Upper lobe of left lung (tissue), 6 donors: Measurements from ENCODE around the gene KRTAP5-4. TPM values are rescaled to one million over a fixed set of nuclear protein-coding genes. Genes with fewer than 3 reads are reported as not detected.
"Not testable (repeated sequence)": the region's sequence is repeated elsewhere in the genome, so short reads cannot be mapped to it uniquely, and the experiment has no call there.

Experiments used
- ATAC-seq, 2 donors: fragments of 200-7000 bp; cut with Tn5 transposase; one replicate each; pipeline ENCODE4 v1.9.1; 2022; ENCODE audit warnings: mild to moderate bottlenecking in 2 of 2, moderate library complexity in 2 of 2; ENCODE audit not compliant: low FRiP score in 2 of 2
- DNase-seq, 2 donors: peaks; one replicate each; pipeline ENCODE4 v3.0.0-alpha.2; 2019 to 2020
- H3K27ac ChIP-seq, 4 donors: fragments of 200-600 bp; sonication (generic); one replicate each; pipeline ENCODE4 v1.5.1; 2016 to 2019
- H3K27me3 ChIP-seq, 4 donors: fragments of 200-600 bp; sonication (generic); one replicate each; pipeline ENCODE4 v1.5.1; 2017 to 2019
- H3K36me3 ChIP-seq, 4 donors: fragments of 200-600 bp; sonication (generic); one replicate each; pipeline ENCODE4 v1.5.1; 2016 to 2019
- H3K4me1 ChIP-seq, 4 donors: fragments of 200-600 bp; sonication (generic); one replicate each; pipeline ENCODE4 v1.5.1; 2018 to 2019
- H3K4me3 ChIP-seq, 4 donors: fragments of 200-600 bp; sonication (generic); one replicate each; pipeline ENCODE4 v1.5.1; 2017 to 2019; ENCODE audit warnings: mild to moderate bottlenecking in 2 of 4, moderate library complexity in 1 of 4
- H3K9me3 ChIP-seq, 4 donors: fragments of 200-600 bp; sonication (generic); one replicate each; pipeline ENCODE4 v1.5.1; 2018 to 2019
- EP300 ChIP-seq, 4 donors: sonication (generic); formaldehyde crosslinking; IDR thresholded peaks; one replicate each; pipeline ENCODE4 v1.5.1; 2017; ENCODE audit warnings: antibody characterized with exemption in 4 of 4, control low read depth in 2 of 4
- POLR2A ChIP-seq, 4 donors: fragments of 450-650 bp; IDR thresholded peaks; one replicate each; pipeline ENCODE4 v1.5.1; 2016 to 2017; ENCODE audit warnings: antibody characterized with exemption in 4 of 4, mild to moderate bottlenecking in 2 of 4
- POLR2AphosphoS5 ChIP-seq, 2 donors: sonication (generic); formaldehyde crosslinking; IDR thresholded peaks; one replicate each; pipeline ENCODE4 v1.5.1; 2017; ENCODE audit warnings: antibody characterized with exemption in 2 of 2
- WGBS, 2 donors: methylation state at CpG; one replicate each; pipeline ENCODE4 v1.1.5; 2017 to 2018; 5-methylcytosine and 5-hydroxymethylcytosine counted together
- total RNA-seq, 6 donors: library from RNA; depleted of rRNA in 4 of 6; stranded (reverse); fragments of >200 nt in 4 of 6; gene quantifications; one replicate each; pipeline versions ENCODE4 v1.1.0 to v1.2.1, GENCODE V29; 2016 to 2021
- TF ChIP-seq, protein P1 (sequence below), 6 experiments: fragments of 450-650 bp in 4 of 6; fragments of 200-600 bp in 2 of 6; sonication (generic) in 2 of 6; IDR thresholded peaks; one replicate each; pipeline ENCODE4 v1.5.1; 2016 to 2019; ENCODE audit warnings: antibody characterized with exemption in 6 of 6
- donor health status: DM: no; HTN: no; CAD: no; lungs with moderate emphysema.
- donor health status: DM: no; HTN: yes; CAD: no; lungs with severe emphysema.

The KRTAP5-4 gene
- total RNA-seq, 6 donors from 2014 or later = not detected

DNA sequence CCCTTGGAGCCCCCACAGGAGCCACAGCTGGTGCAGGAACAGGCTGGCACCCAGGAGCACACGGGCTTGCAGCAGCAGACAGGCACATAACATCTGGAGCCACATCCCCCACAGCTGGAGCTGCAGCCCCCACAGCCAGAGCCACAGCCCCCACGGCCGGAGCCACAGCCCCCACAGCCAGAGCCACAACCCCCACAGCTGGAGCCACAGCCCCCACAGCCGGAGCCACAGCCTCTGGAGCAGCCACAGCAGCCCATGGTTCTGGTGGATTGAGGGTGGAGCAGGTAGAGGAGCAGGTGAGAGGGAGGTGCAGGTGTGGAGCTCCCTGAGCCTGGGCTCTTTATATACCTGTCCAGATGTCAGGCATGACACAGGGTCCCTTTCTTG, 24.0 kb downstream of the KRTAP5-4 start, which contains the start of gene KRTAP5-2:
Gene KRTAP5-2 (minus strand): TSS at position 301 of the 387 bp plus-strand sequence. CDS start 44 bp downstream, at position 257.
- ATAC-seq (no peak), DNase-seq (no peak)
- Histone ChIP-seq H3K9me3 (no peaks in the 10 kb centered on the region), H3K27me3 (no peaks in the 10 kb centered on the region), H3K27ac (no peak within 1 kb of the TSS), H3K4me3 (no peak within 1 kb of the TSS), H3K4me1 (no peaks in the 10 kb centered on the region), H3K36me3 (no peaks in the 10 kb centered on the region)
- no peak for TF ChIP-seq POLR2A (IDR thresholded peaks at IDR 0.05)
- TF ChIP-seq POLR2AphosphoS5 (IDR thresholded peaks at IDR 0.05) = no peak
- TF ChIP-seq EP300 (IDR thresholded peaks at IDR 0.05) = no peak
- TF ChIP-seq, protein P1, sequence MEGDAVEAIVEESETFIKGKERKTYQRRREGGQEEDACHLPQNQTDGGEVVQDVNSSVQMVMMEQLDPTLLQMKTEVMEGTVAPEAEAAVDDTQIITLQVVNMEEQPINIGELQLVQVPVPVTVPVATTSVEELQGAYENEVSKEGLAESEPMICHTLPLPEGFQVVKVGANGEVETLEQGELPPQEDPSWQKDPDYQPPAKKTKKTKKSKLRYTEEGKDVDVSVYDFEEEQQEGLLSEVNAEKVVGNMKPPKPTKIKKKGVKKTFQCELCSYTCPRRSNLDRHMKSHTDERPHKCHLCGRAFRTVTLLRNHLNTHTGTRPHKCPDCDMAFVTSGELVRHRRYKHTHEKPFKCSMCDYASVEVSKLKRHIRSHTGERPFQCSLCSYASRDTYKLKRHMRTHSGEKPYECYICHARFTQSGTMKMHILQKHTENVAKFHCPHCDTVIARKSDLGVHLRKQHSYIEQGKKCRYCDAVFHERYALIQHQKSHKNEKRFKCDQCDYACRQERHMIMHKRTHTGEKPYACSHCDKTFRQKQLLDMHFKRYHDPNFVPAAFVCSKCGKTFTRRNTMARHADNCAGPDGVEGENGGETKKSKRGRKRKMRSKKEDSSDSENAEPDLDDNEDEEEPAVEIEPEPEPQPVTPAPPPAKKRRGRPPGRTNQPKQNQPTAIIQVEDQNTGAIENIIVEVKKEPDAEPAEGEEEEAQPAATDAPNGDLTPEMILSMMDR (IDR thresholded peaks at IDR 0.05) = no peak
- WGBS, 2 donors = no CpG with 5 or more reads among the region's 4 CpGs

- no peak for ATAC-seq
- no peak for DNase-seq
- WGBS, 2 donors = 85 to 88% methylated on average over 9 to 10 of the region's 10 CpGs
- TF ChIP-seq EP300 (IDR thresholded peaks at IDR 0.05) (no peak), POLR2A (IDR thresholded peaks at IDR 0.05) (no peak), POLR2AphosphoS5 (IDR thresholded peaks at IDR 0.05) (no peak)
- TF ChIP-seq, protein P1 (IDR thresholded peaks at IDR 0.05) = no peak
- Histone ChIP-seq H3K9me3 (no peaks in the 10 kb centered on the region), H3K27ac (no peak overlapping the region), H3K4me3 (no peak overlapping the region), H3K4me1 (no peaks in the 10 kb centered on the region), H3K27me3 (no peaks in the 10 kb centered on the region), H3K36me3 (no peaks in the 10 kb centered on the region)
Observed at GRCh38 chr11:1597331-1597993, 24.5 kb downstream of the KRTAP5-4 start.

GRCh38 chr11:1596576-1597121, 25.3 kb downstream of the KRTAP5-4 start:
- H3K9me3 ChIP-seq, H3K36me3 ChIP-seq, H3K27ac ChIP-seq, H3K4me1 ChIP-seq, H3K4me3 ChIP-seq, DNase-seq, H3K27me3 ChIP-seq: not testable (repeated sequence)
- ATAC-seq = peak in 1 of 2 donors; percentile 40
- WGBS, 2 donors = 64 to 68% methylated on average over 10 to 15 of the region's 19 CpGs

GRCh38 chr11:1595994-1596575, 25.9 kb downstream of the KRTAP5-4 start:
- not testable (repeated sequence) for H3K4me1 ChIP-seq, H3K4me3 ChIP-seq, ATAC-seq, H3K27ac ChIP-seq, H3K36me3 ChIP-seq, DNase-seq, H3K9me3 ChIP-seq, H3K27me3 ChIP-seq
- WGBS, 2 donors = 55 to 57% methylated on average over 11 of the region's 11 CpGs

- 83 to 88% methylated on average over 9 of the region's 9 CpGs for WGBS, 2 donors
- Histone ChIP-seq H3K27me3 (no peaks in the 10 kb centered on the region), H3K4me3 (no peak overlapping the region), H3K36me3 (no peaks in the 10 kb centered on the region), H3K9me3 (no peaks in the 10 kb centered on the region), H3K27ac (no peak overlapping the region), H3K4me1 (peaks cover 3 to 12% (median 9%) of the 10 kb centered on the region in 4 donors)
- DNase-seq = no peak
- no peak for ATAC-seq
- no peak for TF ChIP-seq EP300 (IDR thresholded peaks at IDR 0.05)
- no peak for TF ChIP-seq POLR2A (IDR thresholded peaks at IDR 0.05)
Observed at GRCh38 chr11:1592628-1593027, 29.3 kb downstream of the KRTAP5-4 start.

DNA sequence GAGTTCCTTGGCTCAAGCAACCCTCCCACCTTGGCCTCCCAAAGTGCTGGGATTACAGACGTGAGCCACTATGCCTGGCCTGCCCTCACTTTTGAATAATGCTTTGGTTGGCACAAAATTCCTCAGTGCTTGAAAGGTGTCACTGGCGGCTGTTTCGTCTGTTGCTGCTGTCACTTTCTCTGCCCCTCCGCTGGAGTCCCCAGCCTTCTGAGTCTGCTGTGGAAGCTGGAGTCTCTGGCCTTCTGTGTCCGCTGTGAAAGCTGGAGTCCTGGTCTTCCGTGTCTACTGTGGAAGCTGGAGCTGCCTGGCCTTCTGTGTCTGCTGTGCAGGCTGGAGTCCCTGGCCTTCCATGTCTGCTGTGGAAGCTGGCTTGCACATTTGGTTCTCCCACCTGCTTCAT, 31.9 kb downstream of the KRTAP5-4 start:
- H3K9me3 ChIP-seq = no peaks in the 10 kb centered on the region
- H3K4me1 ChIP-seq = peaks cover 3 to 12% (median 9%) of the 10 kb centered on the region in 4 donors
- ATAC-seq (no peak), DNase-seq (no peak)
- WGBS, 2 donors = 88 to 98% methylated on average over 4 to 6 of the region's 6 CpGs
- no peaks in the 10 kb centered on the region for H3K36me3 ChIP-seq
- no peaks in the 10 kb centered on the region for H3K27me3 ChIP-seq
- TF ChIP-seq POLR2AphosphoS5 (IDR thresholded peaks at IDR 0.05) = no peak
- no peak for TF ChIP-seq EP300 (IDR thresholded peaks at IDR 0.05)
- TF ChIP-seq, protein P1 (IDR thresholded peaks at IDR 0.05) = no peak
- TF ChIP-seq POLR2A (IDR thresholded peaks at IDR 0.05) = no peak
- no peak overlapping the region for H3K4me3 ChIP-seq
- H3K27ac ChIP-seq = peak overlapping the region in 1 of 4 donors; percentile 64
